ENCODE measurements around the gene CCDC201.
"Not testable (repeated sequence)": the region's sequence is repeated elsewhere in the genome, so short reads cannot be mapped to it uniquely, and the experiment has no call there.

CCDC201 gene

DNA sequence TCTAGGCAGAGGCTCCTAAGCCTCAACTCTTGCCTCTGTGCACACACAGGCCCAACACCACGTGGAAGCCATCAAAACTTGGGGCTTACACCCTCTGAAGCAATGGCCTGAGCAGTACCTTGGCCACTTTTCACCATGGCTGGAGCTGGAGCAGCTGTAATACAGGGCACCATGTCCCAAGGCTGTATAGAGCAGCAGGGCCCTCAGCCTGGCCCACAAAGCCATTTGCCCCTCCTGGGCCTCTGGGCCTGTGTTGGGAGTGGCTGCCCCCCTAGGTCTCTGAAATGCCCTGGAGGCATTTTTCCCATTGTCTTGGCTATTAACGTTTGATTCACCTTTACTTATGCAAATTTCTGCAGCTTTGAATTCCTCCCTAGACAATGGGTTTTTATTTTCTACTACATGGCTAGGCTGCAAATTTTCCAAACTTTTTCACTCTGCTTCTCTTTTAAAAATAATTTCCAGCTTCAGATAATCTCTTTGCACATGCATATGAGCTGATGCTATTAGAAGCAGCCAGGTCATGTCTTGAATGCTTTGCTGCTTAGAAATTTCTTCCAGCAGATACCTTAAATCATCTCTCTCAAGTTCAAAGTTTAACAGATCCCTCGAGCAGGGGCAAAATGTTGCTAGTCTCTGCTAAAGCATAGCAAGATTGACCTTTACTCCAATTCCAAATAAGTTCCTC lies 5.7 kb upstream of the CCDC201 start:
- in situ Hi-C loops (cut with HindIII; ENCODE audit: low sequenced_read_pairs), result no loop called here

- in situ Hi-C loops (cut with HindIII; ENCODE audit: low sequenced_read_pairs), result no loop called here
Observed at GRCh38 chr7:45876519-45876918, 3.6 kb upstream of the CCDC201 start.

DNA sequence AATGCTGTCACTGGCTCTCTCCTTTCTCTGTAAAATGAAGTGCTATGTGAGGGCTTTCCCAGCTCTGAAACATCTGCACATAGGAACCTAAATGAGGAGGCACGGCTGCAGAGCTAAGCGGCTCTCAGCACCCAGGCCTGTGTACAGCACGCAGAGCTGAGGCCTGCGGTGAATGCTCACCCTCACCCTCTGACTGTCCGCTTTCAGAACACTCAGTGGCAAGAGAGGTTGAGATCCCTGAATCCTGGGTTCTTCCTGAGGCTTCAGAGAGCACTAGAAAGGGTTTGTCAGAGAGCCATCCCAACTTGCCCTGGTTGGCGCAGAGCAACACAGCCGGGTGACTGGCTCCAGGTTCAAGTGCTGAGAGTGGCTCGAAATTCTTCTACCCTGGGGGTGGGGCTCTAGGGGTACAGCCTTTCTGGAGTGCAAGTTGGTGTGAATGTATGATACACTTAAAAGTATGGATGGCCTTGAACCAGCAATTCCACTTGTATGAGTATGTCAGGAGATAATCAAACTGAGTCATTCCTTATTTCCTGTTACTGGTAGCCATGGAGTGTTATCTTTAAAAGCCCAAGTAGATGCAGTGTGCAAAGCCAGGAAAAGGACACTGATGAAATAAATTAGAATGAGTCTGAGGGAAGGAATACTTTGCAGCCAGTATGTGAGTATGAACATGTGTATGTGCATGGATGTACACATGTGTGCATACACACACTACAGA lies 1.7 kb upstream of the CCDC201 start:
- in situ Hi-C loops (cut with HindIII; ENCODE audit: low sequenced_read_pairs), result loop anchor here (25.0 kb wide), 1 partner anchor 212 kb away; no protein-coding TSS in a partner anchor

DNA sequence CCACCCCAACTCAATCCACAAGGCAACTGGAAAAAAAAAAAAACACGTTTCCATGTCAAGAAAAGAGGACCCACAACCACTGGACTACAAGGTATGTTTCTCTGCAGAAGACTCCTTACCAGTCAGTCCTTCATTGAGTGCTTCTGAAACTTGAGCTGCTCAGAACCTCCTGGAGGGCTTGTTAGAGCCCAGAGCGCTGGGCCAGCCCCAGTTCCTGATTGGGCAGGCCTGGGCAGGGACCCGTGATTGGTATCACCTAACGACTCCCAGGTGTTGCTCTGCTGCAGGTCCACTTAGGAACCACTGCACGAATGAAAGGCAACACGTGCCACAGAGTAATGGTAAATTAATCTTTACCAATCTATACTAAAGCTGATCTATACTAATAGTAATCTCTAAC lies 473 bp upstream of the CCDC201 start:
- in situ Hi-C loops (cut with HindIII; ENCODE audit: low sequenced_read_pairs), result loop anchor here (25.0 kb wide), 1 partner anchor 211 kb away; no protein-coding TSS in a partner anchor

GRCh38 chr7:45872116-45873034 lies 507 bp downstream of the CCDC201 start:
- in situ Hi-C loops (cut with HindIII; ENCODE audit: low sequenced_read_pairs), result loop anchor here (25.0 kb wide), 1 partner anchor 210 kb away; no protein-coding TSS in a partner anchor

- in situ Hi-C loops (cut with HindIII; ENCODE audit: low sequenced_read_pairs), result loop anchor here (25.0 kb wide), 1 partner anchor 207 kb away; no protein-coding TSS in a partner anchor
Observed at GRCh38 chr7:45869426-45869825, 3.5 kb downstream of the CCDC201 start.

DNA sequence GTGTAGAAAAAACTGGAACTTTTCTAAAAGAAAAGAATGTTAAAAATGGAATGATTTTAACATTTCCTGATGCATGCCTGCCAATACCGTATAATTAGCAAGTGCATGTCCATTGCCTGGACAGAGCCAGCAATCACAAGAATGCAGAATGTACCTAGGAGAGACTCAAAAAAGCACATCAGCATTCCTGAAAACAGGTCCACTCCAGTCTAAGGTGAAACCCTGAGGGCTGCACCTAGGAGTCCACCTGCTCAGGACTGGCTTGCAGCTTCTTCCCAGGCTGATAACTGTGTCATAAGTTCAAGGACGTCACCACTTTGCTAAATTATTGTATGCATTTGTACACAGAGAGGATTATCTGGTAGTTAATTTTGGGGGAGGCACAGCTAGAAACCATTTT lies 5.4 kb downstream of the CCDC201 start:
- in situ Hi-C loops (cut with HindIII; ENCODE audit: low sequenced_read_pairs), result loop anchor here (25.0 kb wide), 1 partner anchor 205 kb away; no protein-coding TSS in a partner anchor

- in situ Hi-C loops (cut with HindIII; ENCODE audit: low sequenced_read_pairs), result loop anchor here (25.0 kb wide), 1 partner anchor 204 kb away; no protein-coding TSS in a partner anchor
Observed at GRCh38 chr7:45865594-45866410, 7.1 kb downstream of the CCDC201 start.

GRCh38 chr7:45863715-45864114 lies 9.2 kb downstream of the CCDC201 start:
- in situ Hi-C loops (cut with HindIII; ENCODE audit: low sequenced_read_pairs), result loop anchor here (25.0 kb wide), 1 partner anchor 201 kb away; no protein-coding TSS in a partner anchor

- in situ Hi-C loops (cut with HindIII; ENCODE audit: low sequenced_read_pairs), result loop anchor here (25.0 kb wide), 1 partner anchor 195 kb away; no protein-coding TSS in a partner anchor
Observed at GRCh38 chr7:45856888-45857287, 16.0 kb downstream of the CCDC201 start.

- in situ Hi-C loops (cut with HindIII; ENCODE audit: low sequenced_read_pairs), result loop anchor here (25.0 kb wide), 1 partner anchor 193 kb away; no protein-coding TSS in a partner anchor
Observed at GRCh38 chr7:45855680-45856079, 17.2 kb downstream of the CCDC201 start.

- in situ Hi-C loops (cut with HindIII; ENCODE audit: low sequenced_read_pairs), result loop anchor here (25.0 kb wide), 1 partner anchor 191 kb away; no protein-coding TSS in a partner anchor
Observed at GRCh38 chr7:45853491-45853890, 19.4 kb downstream of the CCDC201 start.

- in situ Hi-C loops (cut with HindIII; ENCODE audit: low sequenced_read_pairs), result loop anchor here (25.0 kb wide), 1 partner anchor 191 kb away; no protein-coding TSS in a partner anchor
Observed at GRCh38 chr7:45852984-45853383, 19.9 kb downstream of the CCDC201 start.

- in situ Hi-C loops (cut with HindIII; ENCODE audit: low sequenced_read_pairs), result not testable (repeated sequence)
Observed at GRCh38 chr7:45848734-45849133, 24.1 kb downstream of the CCDC201 start.

DNA sequence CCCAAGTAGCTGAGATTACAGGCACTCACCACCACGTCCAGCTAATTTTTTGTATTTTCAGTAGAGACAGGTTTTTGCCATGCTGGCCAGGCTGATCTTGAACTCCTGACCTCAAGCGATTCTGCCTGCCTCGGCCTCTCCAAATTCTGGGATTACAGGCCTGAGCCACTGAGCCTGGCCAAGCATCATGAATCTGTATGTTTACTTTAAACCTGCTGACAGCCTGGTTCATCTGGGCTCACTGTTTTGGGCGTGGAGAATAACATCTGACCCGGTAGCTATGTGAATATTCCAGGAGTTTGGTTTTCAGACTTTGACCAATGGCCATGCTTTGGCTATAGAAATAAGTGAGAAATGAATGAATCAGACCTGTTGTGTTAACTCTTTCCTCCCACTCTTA lies 26.3 kb downstream of the CCDC201 start:
- in situ Hi-C loops (cut with HindIII; ENCODE audit: low sequenced_read_pairs), result not testable (repeated sequence)

GRCh38 chr7:45841926-45842717 lies 30.8 kb downstream of the CCDC201 start:
- in situ Hi-C loops (cut with HindIII; ENCODE audit: low sequenced_read_pairs), result not testable (repeated sequence)

- in situ Hi-C loops (cut with HindIII; ENCODE audit: low sequenced_read_pairs), result not testable (repeated sequence)
Observed at GRCh38 chr7:45838852-45839251, 34.0 kb downstream of the CCDC201 start.

- in situ Hi-C loops (cut with HindIII; ENCODE audit: low sequenced_read_pairs), result not testable (repeated sequence)
Observed at GRCh38 chr7:45832433-45833177, 40.3 kb downstream of the CCDC201 start.
